Tibial artery (tissue), 4 donors: ENCODE results near the gene AQP10.

ENCODE experiments used
- DNase-seq, 2 donors: peaks; one replicate each; pipeline ENCODE4 v3.0.0-alpha.2; 2019
- H3K27ac ChIP-seq, 2 donors: fragments of 200-600 bp; sonication (generic) in 1 of 2; 1 replicate in 1 of 2; 2 replicates in 1 of 2; pipeline ENCODE4 v1.5.1; 2018 to 2019; ENCODE audit warnings: mild to moderate bottlenecking in 1 of 2
- H3K27me3 ChIP-seq, 2 donors: fragments of 200-600 bp; sonication (generic) in 1 of 2; one replicate each; pipeline versions ENCODE4 v1.5.1 to v1.6.0; 2016 to 2019
- H3K36me3 ChIP-seq, 3 donors: fragments of 200-600 bp; sonication (generic) in 2 of 3; one replicate each; pipeline ENCODE4 v1.5.1; 2016 to 2019; ENCODE audit warnings: mild to moderate bottlenecking in 2 of 3
- H3K4me1 ChIP-seq, 4 donors: fragments of 200-600 bp; sonication (generic) in 2 of 4; 1 replicate in 3 of 4; 2 replicates in 1 of 4; pipeline ENCODE4 v1.5.1; 2016 to 2019
- H3K4me3 ChIP-seq, 2 donors: fragments of 200-600 bp; sonication (generic) in 1 of 2; 1 replicate in 1 of 2; 2 replicates in 1 of 2; pipeline ENCODE4 v1.5.1; 2018 to 2019; ENCODE audit warnings: mild to moderate bottlenecking in 2 of 2
- H3K9me3 ChIP-seq, 3 donors: fragments of 200-600 bp; sonication (generic) in 1 of 3; one replicate each; pipeline ENCODE4 v1.5.1; 2016 to 2019
- CTCF ChIP-seq, 2 experiments: fragments of 200-600 bp in 1 of 2; fragments of 450-650 bp in 1 of 2; IDR thresholded peaks; one replicate each; pipeline ENCODE4 v1.5.1; 2017 to 2019; ENCODE audit warnings: antibody characterized with exemption in 2 of 2, mild to moderate bottlenecking in 1 of 2, moderate library complexity in 1 of 2
- intact Hi-C: fragments of 100-400 bp; cut with DNase I; formaldehyde crosslinking; loops from one replicate; pipeline ENCODE4 v1.15.0; 2023; ENCODE audit warnings: low total_unique reads

Gene AQP10

GRCh38 chr1:154325583-154326545, 5.0 kb downstream of the AQP10 start:
- intact Hi-C loops: loop anchor here (5.0 to 10.0 kb wide), 2 partner anchors 81 to 229 kb away; partner anchors contain the start of genes IL6R and UBE2Q1
- TF ChIP-seq CTCF (IDR thresholded peaks at IDR 0.05): peak; percentile 71 to 82
- peaks cover 5 to 7% (median 6%) of the 10 kb centered on the region in 3 donors for H3K36me3 ChIP-seq
- H3K9me3 ChIP-seq: no peaks in the 10 kb centered on the region
- no peaks in the 10 kb centered on the region for H3K27me3 ChIP-seq
- H3K27ac ChIP-seq: peak overlapping the region; percentile 96 to 99
- peaks cover 6 to 45% (median 34%) of the 10 kb centered on the region in 4 donors for H3K4me1 ChIP-seq
- peak overlapping the region; percentile 72 to 90 for H3K4me3 ChIP-seq
- DNase-seq: peak; percentile 86 to 93

DNA sequence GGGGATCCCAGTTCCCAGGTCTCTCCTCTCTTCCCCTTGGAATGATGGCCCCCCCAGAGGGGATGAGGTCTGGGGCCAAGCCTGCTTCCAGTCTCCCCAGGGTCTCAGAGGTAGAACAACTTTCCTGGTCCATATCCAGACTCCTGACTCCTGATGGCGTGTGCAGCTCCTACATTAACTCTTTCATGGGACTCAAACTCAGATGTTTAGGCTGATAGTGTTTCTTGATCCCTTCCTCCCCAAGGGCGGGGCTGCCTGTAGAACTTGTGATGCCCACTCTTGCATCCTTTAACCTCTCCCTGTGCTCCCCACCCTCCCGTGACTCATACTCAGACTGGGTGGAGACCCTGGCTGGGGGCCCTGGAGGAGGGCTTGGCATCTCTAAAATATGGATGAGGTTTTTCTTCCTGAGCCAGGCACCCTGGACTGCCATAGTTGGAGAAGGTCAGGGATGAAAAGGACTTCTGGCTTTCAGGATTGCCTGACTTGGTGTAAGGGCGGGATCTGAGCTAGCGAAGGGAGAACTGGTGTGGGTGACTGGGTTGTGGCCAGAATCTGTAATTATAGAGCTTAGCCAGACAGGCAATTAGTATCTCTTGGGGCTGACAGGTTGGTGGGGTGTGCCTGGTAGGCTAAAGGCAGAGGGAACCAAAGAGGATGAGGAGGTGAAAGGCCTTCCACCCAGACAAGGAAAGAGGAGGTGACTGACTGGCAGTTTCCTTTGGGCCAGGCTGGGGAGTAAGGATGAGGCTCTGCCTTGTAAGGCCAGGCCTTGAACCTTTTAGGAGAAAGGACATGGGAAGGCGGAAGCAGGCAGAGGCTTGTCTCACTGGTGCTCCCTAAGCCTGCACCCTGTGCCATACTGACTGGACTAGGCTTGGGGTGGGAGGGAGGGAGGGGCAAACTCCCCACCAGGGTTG, 5.9 kb downstream of the AQP10 start:
- intact Hi-C loops: loop anchor here (5.0 to 10.0 kb wide), 2 partner anchors 80 to 228 kb away; partner anchors contain the start of genes IL6R and UBE2Q1
- H3K27me3 ChIP-seq: no peaks in the 10 kb centered on the region
- peak overlapping the region; percentile 96 to 99 for H3K27ac ChIP-seq
- peaks cover 15 to 17% (median 16%) of the 10 kb centered on the region in 3 donors for H3K36me3 ChIP-seq
- DNase-seq: peak; percentile 95 to 97
- no peaks in the 10 kb centered on the region for H3K9me3 ChIP-seq
- H3K4me1 ChIP-seq: peaks cover 6 to 45% (median 34%) of the 10 kb centered on the region in 4 donors
- no peak for TF ChIP-seq CTCF (IDR thresholded peaks at IDR 0.05)
- peak overlapping the region; percentile 72 to 90 for H3K4me3 ChIP-seq

GRCh38 chr1:154327466-154328317, 6.8 kb downstream of the AQP10 start:
- intact Hi-C loops: loop anchor here (5.0 to 10.0 kb wide), 2 partner anchors 80 to 227 kb away; partner anchors contain the start of genes IL6R and UBE2Q1
- peaks cover 6 to 45% (median 34%) of the 10 kb centered on the region in 4 donors for H3K4me1 ChIP-seq
- peak overlapping the region; percentile 96 to 99 for H3K27ac ChIP-seq
- H3K9me3 ChIP-seq: no peaks in the 10 kb centered on the region
- no peak for TF ChIP-seq CTCF (IDR thresholded peaks at IDR 0.05)
- peaks cover 24 to 26% (median 25%) of the 10 kb centered on the region in 3 donors for H3K36me3 ChIP-seq
- peak overlapping the region; percentile 72 to 90 for H3K4me3 ChIP-seq
- DNase-seq: no peak
- no peaks in the 10 kb centered on the region for H3K27me3 ChIP-seq

- Histone ChIP-seq H3K9me3 (no peaks in the 10 kb centered on the region), H3K4me3 (peak overlapping the region; percentile 72 to 90), H3K27ac (peak overlapping the region; percentile 96 to 99), H3K27me3 (no peaks in the 10 kb centered on the region), H3K36me3 (peaks cover 28 to 33% (median 31%) of the 10 kb centered on the region in 3 donors), H3K4me1 (peaks cover 6 to 45% (median 34%) of the 10 kb centered on the region in 4 donors)
- DNase-seq: peak; percentile 90 to 97
- TF ChIP-seq CTCF (IDR thresholded peaks at IDR 0.05): no peak
- intact Hi-C loops: loop anchor here (5.0 to 10.0 kb wide), 2 partner anchors 79 to 226 kb away; partner anchors contain the start of genes IL6R and UBE2Q1
Observed at GRCh38 chr1:154328318-154329151, 7.6 kb downstream of the AQP10 start.
